Activated CD4-positive, alpha-beta T cell treated with anti-CD3 and anti-CD28 coated beads for 48 hours (primary cell): ENCODE results near the gene OR51M1.
"Not testable (repeated sequence)": the region's sequence is repeated elsewhere in the genome, so short reads cannot be mapped to it uniquely, and the experiment has no call there.

ENCODE experiments used
- DNase-seq: peaks from one replicate; pipeline ENCODE4 v3.0.0-alpha.2; 2020

Gene OR51M1, protein sequence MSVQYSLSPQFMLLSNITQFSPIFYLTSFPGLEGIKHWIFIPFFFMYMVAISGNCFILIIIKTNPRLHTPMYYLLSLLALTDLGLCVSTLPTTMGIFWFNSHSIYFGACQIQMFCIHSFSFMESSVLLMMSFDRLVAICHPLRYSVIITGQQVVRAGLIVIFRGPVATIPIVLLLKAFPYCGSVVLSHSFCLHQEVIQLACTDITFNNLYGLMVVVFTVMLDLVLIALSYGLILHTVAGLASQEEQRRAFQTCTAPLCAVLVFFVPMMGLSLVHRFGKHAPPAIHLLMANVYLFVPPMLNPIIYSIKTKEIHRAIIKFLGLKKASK

GRCh38 chr11:5383576-5383975, at the start of gene OR51M1:
Gene OR51M1, plus strand, starts transcription at chr11:5383812. Its CDS starts 5,587 bp downstream, at chr11:5389399.
- DNase-seq, result no peak

- DNase-seq, result no peak
Measured at GRCh38 chr11:5335170-5335569, 48.4 kb upstream of the OR51M1 start.

DNA sequence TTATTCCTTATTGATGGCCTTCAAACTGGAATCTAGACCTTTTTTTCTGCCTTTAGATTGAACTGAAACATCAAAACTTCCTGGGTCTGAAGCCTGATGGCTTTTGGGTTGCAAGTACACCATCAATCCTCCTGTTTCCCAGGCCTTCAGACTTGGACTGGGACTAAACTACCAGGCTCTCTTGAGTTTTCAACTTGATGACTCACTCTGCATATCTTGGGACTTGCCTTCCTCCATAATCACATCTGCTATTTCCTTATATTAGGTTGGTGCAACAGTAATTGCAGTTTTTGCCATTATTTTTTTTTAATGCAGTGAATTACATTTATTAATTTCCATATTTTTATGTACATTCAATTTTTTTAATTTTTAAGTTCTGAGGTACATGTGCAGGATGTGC, 47.3 kb upstream of the OR51M1 start:
- DNase-seq, result no peak

DNA sequence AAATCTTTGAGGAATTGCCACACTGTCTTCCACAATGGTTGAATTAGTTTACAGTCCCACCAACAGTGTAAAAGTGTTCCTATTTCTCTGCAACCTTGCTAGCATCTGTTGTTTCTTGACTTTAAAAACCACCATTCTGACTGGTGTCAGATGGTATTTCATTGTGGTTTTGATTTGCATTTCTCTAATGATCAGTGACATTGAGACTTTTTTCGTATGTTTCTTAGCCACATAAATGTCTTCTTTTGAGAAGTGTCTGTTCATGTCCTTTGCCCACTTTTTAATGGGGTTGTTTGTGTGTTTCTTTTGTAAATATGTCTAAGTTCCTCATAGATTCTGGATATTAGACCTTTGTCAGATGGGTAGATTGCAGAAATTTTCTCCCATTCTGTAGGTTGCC, 46.4 kb upstream of the OR51M1 start:
- not testable (repeated sequence) for DNase-seq

- DNase-seq, result no peak
Measured at GRCh38 chr11:5339771-5340322, 43.8 kb upstream of the OR51M1 start.

- DNase-seq, result no peak
Measured at GRCh38 chr11:5343474-5344335, 39.9 kb upstream of the OR51M1 start, which contains the start of gene OR51B5. Gene OR51B5, minus strand, starts transcription at chr11:5343524. Its CDS starts 0 bp downstream, at chr11:5343524.

- DNase-seq, result no peak
Measured at GRCh38 chr11:5345831-5346230, 37.8 kb upstream of the OR51M1 start.

- no peak for DNase-seq
Measured at GRCh38 chr11:5348551-5349194, 34.9 kb upstream of the OR51M1 start.

GRCh38 chr11:5349550-5349949, 34.1 kb upstream of the OR51M1 start:
- no peak for DNase-seq

DNA sequence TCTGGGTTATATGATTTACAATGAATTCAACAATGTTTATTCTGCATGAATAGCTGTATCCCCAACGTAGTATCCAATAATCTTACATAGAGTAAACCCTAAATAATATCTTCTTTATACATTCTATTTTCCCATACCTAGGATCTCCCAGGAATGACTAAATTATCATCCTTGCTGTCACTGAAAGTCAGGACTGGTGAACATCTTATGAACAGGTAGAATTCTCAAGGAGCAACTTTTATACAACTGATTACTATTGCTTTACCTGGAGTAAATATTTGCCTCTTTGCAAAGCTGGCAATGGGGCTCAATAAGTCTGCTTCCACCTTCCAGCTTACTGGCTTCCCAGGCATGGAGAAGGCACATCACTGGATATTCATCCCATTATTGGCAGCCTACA, 32.4 kb upstream of the OR51M1 start, which contains the start of gene OR51B6:
Gene OR51B6, plus strand, starts transcription at position 301 of the 400 bp plus-strand sequence. Its CDS starts 0 bp downstream, at position 301.
- DNase-seq, result no peak

DNA sequence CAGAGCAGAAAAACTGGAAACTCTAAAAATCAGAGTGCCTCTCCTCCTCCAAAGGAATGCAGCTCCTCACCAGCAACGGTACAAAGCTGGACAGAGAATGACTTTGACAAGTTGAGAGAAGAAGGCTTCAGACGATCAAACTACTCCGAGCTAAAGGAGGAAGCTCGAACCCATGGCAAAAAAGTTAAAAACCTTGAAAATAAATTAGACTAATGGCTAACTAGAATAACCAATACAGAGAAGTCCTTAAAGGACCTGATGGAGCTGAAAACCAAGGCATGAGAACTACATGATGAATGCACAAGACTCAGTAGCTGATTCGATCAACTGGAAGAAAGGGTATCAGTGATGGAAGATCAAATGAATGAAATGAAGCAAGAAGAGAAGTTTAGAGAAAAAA, 27.6 kb upstream of the OR51M1 start:
- DNase-seq, result not testable (repeated sequence)

DNA sequence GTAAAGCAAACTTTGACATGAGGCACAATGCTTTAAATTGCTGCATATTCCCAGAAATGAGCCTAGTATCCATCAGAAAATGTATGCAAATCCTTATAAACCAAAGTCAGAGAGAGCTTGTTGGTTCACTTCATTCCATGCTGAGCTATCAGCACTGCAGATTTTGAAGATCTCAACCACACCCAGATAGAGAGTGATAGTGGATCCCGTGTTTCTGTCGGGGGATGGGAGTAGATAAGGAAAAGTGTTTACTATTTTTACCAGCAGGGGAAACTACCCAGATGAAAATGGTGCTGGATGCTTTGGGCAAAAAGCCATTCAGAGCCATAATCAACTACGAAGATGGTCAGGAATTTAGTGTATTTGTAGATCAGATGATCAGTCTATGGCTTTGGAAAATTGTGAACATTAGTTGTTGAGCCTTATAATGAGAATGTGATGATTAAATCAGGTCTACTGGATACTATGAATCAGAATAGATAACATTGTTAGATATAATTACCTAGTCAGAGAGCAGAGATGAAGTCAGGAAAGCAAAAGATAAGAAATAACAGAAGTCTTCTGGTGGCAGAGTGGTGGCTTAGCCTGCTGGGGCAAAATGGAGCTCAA, 21.5 kb upstream of the OR51M1 start:
- DNase-seq, result no peak

DNA sequence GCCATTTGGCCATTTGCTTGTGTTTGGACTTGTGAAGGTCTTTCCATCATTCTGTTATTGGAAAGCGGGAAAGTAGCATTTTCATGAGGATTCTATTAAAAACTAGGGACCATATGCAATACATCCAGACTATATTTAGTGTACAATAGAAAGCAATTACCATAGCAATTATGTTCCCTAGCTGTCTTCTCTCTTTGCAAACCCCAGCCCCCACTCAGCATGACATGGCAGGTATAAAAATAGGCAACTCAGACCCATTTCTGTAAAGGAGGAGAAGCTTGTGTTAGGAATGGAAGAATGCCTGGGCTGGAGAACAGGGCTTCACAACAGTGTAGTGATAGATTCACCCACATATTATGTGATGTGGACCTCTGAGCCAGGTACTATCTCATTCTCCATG, 19.9 kb upstream of the OR51M1 start:
- no peak for DNase-seq

DNA sequence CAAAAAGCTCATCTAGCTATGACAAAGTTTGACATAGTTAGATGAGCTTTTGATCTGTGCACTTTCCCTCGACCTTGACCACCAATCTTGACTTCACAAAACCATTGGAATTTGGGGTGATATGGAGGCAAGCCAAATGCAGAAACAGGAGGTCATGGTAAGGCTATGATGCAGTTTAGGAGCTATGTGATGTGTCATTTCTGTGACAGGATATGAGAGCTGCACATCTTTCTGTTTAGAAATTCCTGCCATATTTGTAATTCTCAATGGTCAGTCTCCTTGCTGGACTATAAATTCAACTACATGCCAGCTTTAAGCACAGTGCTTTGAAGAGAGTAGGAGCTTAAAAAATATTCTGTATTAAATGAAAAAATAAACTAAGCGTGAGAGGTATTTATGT, 19.4 kb upstream of the OR51M1 start:
- no peak for DNase-seq

- DNase-seq, result not testable (repeated sequence)
Measured at GRCh38 chr11:5366365-5366764, 17.2 kb upstream of the OR51M1 start.

DNA sequence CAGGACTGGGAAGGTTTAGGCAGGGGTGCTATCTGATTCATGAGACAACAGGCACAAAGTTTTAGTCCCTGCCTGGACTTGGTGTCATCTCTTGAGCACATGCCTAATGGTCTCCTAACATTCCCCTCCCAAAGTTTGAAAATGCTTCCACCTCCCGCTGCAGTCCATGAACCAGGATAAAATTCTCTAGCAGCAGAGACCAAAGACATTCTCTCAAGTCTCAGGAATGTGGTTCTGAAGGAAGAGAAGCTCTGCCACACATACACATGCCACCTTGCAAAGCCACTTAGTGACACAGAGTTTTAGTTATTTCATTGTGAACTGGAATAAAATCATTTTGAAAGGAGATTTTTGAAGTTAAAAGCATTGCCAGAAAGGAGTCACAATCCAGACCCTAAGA, 16.8 kb upstream of the OR51M1 start:
- no peak for DNase-seq

- DNase-seq, result no peak
Measured at GRCh38 chr11:5367448-5368074, 16.1 kb upstream of the OR51M1 start.

DNA sequence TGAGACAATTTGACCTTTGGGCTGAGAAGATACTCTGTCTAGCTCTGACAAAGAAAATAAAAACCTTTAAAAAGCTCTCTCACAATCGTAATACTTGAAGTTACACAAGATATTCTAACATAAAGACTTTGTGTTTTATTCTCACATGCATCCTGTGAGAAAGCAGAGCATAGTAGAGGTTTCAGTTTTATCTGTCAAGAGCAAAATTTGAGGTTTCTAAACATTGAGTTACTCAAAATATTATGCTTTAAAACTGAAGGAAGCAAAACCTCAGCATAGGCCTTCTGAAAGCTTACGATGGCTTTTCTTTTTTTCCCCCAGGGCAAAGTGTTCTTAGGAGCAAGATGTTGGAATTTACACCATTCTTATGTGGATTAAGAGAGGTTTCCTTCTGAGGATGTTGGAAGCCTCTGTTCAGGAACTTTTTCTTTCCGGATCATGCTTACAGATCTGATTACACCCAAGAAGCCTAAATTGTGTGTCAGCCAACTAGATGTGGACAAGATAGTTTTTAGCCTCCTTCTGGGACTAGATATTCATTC, 15.0 kb upstream of the OR51M1 start:
- no peak for DNase-seq

DNA sequence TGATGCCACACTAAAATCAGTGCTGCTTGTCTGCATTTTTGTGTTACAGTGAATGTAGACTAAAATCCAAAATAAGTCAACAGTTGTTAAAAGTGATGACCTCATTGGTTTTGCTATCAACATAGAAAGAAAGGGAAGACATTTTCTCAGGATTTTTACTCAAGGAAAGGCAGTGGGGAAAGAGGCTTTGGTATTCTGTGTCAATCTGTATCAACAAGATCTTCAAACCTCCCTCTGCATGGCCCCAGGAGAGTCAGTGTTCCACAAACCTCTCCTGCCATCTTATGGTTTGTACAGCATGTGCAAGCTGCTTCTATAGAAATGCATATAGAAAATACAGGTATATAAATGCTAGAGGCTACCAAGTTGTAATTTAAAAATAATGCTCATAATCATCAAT, 13.8 kb upstream of the OR51M1 start:
- DNase-seq, result no peak

- peak; percentile 51 for DNase-seq
Measured at GRCh38 chr11:5380740-5381342, 2.8 kb upstream of the OR51M1 start.

DNA sequence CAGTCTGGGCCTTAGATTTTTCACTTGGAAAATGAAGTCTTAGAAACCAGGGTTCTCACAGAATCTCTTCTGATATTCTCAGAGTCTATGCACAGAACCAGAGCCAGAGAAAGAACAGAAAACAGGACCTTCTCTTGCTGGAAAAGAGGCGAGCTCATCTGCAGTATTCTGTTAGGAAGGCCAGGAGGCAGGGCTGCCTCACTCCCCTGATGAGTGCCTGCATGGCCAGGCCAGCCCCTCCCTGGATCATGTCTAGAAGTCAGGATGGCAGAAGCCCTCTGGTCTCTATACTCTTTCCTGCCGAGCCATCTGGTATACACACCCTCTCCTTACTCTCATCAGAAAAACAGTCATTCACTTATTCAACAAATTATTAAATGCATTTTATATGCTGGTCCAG, 723 bp downstream of the OR51M1 start:
- no peak for DNase-seq
